Bronchial smooth muscle cell (primary cell): Measurements from ENCODE around the gene MED26. TPM values are rescaled to one million over a fixed set of nuclear protein-coding genes. Genes with fewer than 3 reads are reported as not detected.

Experiments used
- total RNA-seq: library from RNA; depleted of rRNA; stranded (reverse); fragments of >200 nt; gene quantifications from 2 replicates; pipeline ENCODE4 v1.2.1, GENCODE V29; 2014

MED26 gene, protein sequence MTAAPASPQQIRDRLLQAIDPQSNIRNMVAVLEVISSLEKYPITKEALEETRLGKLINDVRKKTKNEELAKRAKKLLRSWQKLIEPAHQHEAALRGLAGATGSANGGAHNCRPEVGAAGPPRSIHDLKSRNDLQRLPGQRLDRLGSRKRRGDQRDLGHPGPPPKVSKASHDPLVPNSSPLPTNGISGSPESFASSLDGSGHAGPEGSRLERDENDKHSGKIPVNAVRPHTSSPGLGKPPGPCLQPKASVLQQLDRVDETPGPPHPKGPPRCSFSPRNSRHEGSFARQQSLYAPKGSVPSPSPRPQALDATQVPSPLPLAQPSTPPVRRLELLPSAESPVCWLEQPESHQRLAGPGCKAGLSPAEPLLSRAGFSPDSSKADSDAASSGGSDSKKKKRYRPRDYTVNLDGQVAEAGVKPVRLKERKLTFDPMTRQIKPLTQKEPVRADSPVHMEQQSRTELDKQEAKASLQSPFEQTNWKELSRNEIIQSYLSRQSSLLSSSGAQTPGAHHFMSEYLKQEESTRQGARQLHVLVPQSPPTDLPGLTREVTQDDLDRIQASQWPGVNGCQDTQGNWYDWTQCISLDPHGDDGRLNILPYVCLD
- 3.6 and 4.4 TPM in 2 replicates for total RNA-seq

DNA sequence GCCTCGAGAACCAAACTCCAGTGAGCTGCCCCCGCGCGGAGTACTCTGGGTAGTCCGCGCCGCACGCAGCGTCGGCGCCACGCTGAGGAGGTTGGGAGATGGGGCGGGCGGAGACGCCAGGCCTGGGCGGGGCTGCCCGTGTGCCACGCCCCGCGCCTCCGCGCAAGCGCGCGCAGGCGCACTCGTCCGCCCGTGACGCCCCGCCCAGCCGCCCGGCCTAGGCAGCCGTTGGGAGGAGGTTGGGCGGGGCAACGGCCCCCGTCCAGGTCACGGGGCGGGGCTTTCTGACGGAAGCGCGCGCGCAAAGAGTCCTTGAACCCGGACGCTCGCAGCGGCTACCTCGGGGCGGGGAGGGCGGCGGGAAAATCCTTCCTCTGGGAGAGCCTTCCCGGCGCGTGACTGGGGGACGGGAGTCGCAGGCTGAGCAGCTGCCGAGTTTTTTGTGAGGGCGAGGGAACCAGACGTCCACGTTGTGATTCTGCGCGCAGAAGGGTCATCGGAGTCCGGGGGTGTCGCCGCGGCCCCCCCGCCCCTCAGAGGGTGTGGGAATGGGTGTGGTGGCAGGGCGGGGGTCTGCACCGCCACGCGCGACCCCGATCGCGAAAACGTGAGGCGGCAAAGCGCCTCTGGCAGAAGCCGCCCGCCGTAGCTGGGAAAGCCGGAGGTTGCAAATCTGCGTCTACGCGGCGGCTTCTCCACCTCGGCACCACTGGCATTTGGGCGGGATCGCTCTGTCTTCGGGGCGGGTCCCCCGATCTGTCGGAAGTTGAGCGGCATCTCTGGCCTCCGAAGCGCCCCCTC, at the start of gene MED26:
MED26 (minus strand) TSS at position 22 of the 801 bp plus-strand sequence. CDS start 261 bp downstream, outside the sequence.

GRCh38 chr19:16660763-16661479, 32.9 kb upstream of the MED26 start, which contains the start of gene TMEM38A:
Gene TMEM38A, plus strand, starts transcription at chr19:16661139. Its CDS starts 79 bp downstream, at chr19:16661218.

DNA sequence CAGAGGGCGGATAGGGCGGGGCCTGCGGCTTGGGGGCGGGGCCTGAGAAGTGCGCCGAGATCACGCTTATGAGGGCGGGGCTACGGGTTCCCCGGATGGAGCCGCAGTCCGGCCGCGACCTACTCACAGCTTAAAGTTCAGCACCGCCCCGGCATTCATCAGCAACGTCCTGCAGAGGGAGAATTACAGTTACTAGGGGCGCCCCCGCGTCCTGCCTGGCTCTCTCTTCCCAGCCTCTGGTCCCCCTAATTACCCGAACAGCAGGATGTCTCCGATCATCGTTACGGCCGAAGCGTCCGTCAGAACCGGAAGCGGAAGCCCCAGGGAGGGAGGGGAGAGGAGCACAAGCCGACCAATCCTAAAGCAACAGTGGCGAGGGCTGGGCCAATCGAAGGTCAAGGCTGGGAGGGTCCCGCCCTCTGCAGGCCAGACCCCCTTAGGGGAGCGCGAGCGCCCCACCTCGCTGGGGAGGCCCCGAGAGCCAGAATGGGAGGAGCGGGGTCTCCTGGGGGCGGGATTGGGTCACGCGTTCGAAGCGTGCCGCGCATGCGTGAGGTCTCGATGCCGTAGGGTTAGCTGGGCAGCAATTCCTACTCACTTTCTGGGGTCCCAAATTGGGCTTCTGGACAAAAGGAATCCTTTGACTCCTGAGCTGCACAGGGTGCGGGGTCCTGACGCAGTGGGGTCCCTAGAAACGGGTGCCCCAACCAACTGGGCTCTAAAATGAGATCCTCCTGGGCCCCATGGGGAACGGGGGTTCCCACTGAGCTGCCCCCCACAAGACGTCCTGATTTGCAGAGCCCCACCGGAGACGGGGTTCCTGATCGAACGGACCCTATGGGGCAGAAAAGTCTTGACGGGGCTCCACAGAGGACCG, 32.1 kb upstream of the MED26 start, which contains the start of gene SMIM7:
SMIM7 (minus strand) TSS at position 313 of the 877 bp plus-strand sequence; CDS start at position 279, 34 bp downstream.

DNA sequence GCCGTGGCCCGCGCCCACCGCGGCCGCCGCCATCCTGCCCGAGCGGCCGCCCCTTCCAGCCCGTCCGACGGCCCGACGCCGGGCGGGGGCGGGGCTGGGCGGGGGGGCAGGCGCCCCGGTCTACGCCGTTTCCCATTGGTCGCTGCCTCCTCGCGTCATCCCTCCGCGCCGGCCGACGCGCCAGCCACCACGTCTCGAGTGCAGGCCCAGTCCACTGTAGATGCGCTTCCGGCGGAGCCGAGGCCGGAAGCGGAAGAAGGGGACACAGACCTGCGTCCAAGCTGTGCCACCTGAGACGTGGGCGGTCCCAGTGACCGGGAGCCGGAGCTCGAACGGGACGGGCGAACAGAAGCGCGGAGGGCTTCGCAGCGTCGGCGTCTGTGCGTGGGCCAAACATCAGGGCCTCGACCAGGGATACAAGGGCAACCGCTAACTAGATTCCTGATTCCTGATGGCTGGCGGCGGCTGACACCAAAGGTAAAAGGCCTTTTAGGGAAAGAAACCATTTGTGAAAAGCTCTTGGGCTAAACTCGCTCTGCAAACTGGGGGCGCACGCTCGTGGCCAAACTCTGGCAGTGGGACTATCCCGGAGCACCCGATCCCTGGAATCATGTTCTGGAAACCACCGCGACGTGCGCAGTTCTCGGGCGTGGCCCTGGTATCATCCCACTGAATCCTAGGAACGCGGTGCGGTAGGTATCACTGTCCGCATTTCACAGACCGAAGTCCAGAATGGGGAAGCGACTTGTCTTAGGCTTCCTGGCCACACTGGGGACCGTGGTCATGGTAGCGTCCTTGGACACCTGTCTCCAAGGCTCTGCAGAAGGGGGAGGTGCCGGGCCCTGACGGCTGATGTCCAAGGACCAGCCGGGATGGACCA, 55.4 kb downstream of the MED26 start, which contains the start of gene SLC35E1:
SLC35E1 (minus strand) TSS at position 84 of the 880 bp plus-strand sequence; CDS start at position 33, 51 bp downstream.

GRCh38 chr19:16542045-16542909, 85.7 kb downstream of the MED26 start, which contains the start of gene CHERP:
Gene CHERP, minus strand, starts transcription at chr19:16542437. Its CDS starts 59 bp downstream, at chr19:16542378.

Other genes with a start within 250 kb of the MED26 start
- 7.7 and 8.8 TPM in 2 replicates for gene EPS15L1, start 156.2 kb downstream of the MED26 start, total RNA-seq
- 0.16 TPM in 1 of 2 replicates, not detected in the other for gene CALR3, start 132.0 kb downstream of the MED26 start, total RNA-seq
- gene C19orf44, start 131.8 kb downstream of the MED26 start, total RNA-seq, result 2.0 and 2.6 TPM in 2 replicates
- gene CHERP, start 85.8 kb downstream of the MED26 start, total RNA-seq, result 4.4 and 4.6 TPM in 2 replicates
- 11.0 and 12.6 TPM in 2 replicates for gene SLC35E1, start 55.8 kb downstream of the MED26 start, total RNA-seq
- 57.1 and 83.3 TPM in 2 replicates for gene SMIM7, start 31.9 kb upstream of the MED26 start, total RNA-seq
- gene TMEM38A, start 32.9 kb upstream of the MED26 start, total RNA-seq, result 3.2 and 4.8 TPM in 2 replicates
- gene NWD1, start 91.6 kb upstream of the MED26 start, total RNA-seq, result under 0.01 TPM in 1 of 2 replicates, not detected in the other
- gene SIN3B, start 201.2 kb upstream of the MED26 start, total RNA-seq, result 18.6 and 28.2 TPM in 2 replicates